Ectodermal cell (in vitro differentiated cells): ENCODE measurements around the gene RNF169.

Experiments
- H3K27ac ChIP-seq: 2 replicates; pipeline ENCODE4 v1.7.0; 2013; ENCODE audit warnings: mild to moderate bottlenecking, low read depth, low read length; ENCODE audit not compliant: insufficient read depth, poor library complexity, severe bottlenecking
- H3K27me3 ChIP-seq: 2 replicates; pipeline ENCODE4 v1.7.0; 2013; ENCODE audit warnings: mild to moderate bottlenecking, low read length; ENCODE audit not compliant: insufficient read depth, control insufficient read depth, poor library complexity, severe bottlenecking
- H3K36me3 ChIP-seq: one replicate; pipeline ENCODE4 v1.7.0; 2013; ENCODE audit warnings: low read length; ENCODE audit not compliant: control insufficient read depth, insufficient read depth
- H3K4me1 ChIP-seq: one replicate; pipeline ENCODE4 v1.7.0; 2013; ENCODE audit warnings: low read length; ENCODE audit not compliant: control insufficient read depth, insufficient read depth
- H3K4me3 ChIP-seq: 2 replicates; pipeline ENCODE4 v1.7.0; 2013; ENCODE audit warnings: low read depth, low read length, control low read depth; ENCODE audit not compliant: insufficient read depth
- H3K9me3 ChIP-seq: 2 replicates; pipeline ENCODE4 v1.7.0; 2013; ENCODE audit warnings: mild to moderate bottlenecking, low read length, moderate library complexity; ENCODE audit not compliant: control insufficient read depth
- WGBS, 2 experiments: methylation state at CpG; one replicate each; pipeline ENCODE4 v1.1.7; 2013; ENCODE audit warnings: missing lambda C conversion rate in 2 of 2; 5-methylcytosine and 5-hydroxymethylcytosine counted together

The RNF169 gene

DNA sequence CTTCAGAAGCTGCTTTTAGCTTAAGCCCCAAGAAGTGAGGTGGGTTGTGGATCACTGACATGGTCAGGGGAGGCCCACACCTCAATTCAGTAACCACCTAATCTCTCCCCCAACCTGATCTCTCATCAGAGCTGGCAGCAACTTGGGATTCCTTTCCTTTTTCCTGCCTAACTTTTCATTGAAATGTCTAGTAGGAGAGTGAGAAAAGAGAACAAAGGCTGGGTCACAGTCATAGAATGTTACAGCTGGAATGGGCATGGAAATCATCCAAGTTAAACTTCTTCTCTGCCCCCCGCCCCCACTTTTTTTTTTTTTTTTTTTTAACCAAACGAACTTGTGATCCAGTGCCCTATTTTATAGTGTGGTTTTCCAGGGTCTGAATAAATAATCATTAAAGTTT is 91.8 kb downstream of the RNF169 start:
- no peak overlapping the region for H3K4me3 ChIP-seq
- no peaks in the 10 kb centered on the region for H3K9me3 ChIP-seq
- H3K27me3 ChIP-seq: no peaks in the 10 kb centered on the region
- H3K36me3 ChIP-seq: peaks cover 22% of the 10 kb centered on the region
- no peak overlapping the region for H3K27ac ChIP-seq
- WGBS, 2 experiments: 95 to 100% methylated on average over 1 to 2 of the region's 2 CpGs
- no peaks in the 10 kb centered on the region for H3K4me1 ChIP-seq

DNA sequence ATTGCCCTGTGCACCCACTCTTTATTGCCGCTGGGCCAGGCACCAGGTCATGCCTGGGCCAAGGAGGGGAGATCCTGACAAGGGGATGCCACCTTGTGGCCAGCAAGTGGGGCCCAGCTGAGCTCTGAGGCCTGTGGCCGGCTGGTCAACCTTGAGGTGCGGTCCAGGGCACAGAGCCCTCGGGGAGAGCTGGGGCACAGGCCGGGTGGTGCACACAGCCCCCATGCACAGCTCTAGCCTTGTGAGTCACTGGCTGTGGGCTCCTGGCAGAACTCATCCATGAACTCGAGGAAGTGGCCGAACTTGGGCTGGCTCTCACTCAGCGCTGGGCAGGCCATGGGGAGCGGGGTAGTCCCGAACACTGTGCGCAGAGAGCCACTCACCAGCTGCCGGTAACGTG is 94.3 kb downstream of the RNF169 start:
- Histone ChIP-seq H3K4me3 (no peak overlapping the region), H3K27me3 (no peaks in the 10 kb centered on the region), H3K36me3 (peaks cover 17% of the 10 kb centered on the region), H3K4me1 (no peaks in the 10 kb centered on the region), H3K9me3 (no peaks in the 10 kb centered on the region), H3K27ac (no peak overlapping the region)
- 94 to 95% methylated on average over 13 of the region's 13 CpGs for WGBS, 2 experiments

DNA sequence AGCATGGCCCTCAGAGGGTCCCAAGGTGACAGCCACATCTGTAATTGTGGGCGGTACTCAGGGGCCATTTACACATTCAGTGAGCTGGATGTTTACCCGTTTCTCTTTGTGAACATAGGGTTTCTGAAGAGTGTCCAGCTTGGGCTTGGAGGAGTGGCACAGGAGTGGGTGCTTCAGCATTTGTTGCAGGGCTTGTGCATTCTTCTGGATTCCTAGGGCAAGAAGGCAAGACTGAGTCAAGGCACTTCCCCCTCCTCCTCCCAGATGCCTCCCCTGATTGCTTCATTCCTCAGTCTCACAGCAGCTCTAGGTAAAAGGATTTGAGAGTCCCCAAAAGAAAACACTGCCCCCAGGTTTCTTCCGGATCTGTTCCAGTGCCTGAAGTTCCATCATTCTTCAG is 95.4 kb downstream of the RNF169 start:
- WGBS, 2 experiments: 93 to 94% methylated on average over 3 of the region's 3 CpGs
- H3K36me3 ChIP-seq: peaks cover 17% of the 10 kb centered on the region
- H3K9me3 ChIP-seq: no peaks in the 10 kb centered on the region
- H3K27ac ChIP-seq: no peak overlapping the region
- H3K4me3 ChIP-seq: no peak overlapping the region
- H3K27me3 ChIP-seq: no peaks in the 10 kb centered on the region
- H3K4me1 ChIP-seq: no peaks in the 10 kb centered on the region

DNA sequence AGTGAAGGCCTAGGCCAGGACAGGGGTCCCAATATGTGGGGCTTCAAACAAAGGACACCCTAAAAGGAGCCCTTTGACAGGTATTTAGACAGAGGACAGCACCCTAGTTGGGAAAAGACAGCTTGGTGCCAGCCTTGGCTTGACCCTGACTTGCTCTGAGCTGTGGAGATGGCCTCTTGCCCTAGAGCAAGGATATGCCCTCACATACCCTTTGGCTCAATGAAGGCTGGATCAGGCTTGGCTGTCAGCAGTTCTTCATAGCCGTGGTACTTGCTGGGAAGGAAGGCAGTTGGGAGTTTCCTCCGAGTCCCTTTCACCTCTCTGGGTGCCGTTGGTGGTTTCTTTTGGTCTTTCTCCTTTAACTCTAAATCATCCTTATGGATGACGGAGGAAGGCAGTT is 96.2 kb downstream of the RNF169 start:
- Histone ChIP-seq H3K27me3 (no peaks in the 10 kb centered on the region), H3K27ac (no peak overlapping the region), H3K9me3 (no peaks in the 10 kb centered on the region), H3K4me3 (no peak overlapping the region), H3K36me3 (peaks cover 17% of the 10 kb centered on the region), H3K4me1 (peaks cover 1% of the 10 kb centered on the region)
- WGBS, 2 experiments: 93 to 96% methylated on average over 4 of the region's 4 CpGs

DNA sequence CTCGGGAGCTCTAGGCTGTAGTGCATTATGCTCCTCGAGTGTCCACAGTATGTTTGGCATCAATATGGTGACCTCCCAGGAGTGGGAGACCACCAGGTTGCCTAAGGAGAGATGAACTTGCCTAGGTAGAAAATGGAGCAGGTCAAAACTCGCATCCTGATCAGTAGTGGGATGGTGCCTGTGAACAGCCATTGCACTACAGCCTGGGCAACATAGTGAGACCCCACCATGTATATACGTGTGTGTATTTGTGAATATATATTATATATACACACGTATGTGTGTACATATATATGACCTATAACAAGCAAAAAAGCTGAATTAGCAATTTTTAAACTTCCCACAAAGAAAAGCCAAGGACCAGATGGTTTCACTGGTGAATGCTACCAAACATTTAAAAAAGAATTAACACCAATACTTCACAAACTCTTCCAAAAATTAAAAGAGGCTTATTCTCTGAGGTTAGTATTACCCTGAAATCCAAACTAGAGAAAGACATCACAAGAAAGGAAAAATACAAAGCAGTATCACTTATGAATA is 97.4 kb downstream of the RNF169 start:
- Histone ChIP-seq H3K4me3 (no peak overlapping the region), H3K27me3 (no peaks in the 10 kb centered on the region), H3K27ac (no peak overlapping the region), H3K9me3 (no peaks in the 10 kb centered on the region), H3K36me3 (peaks cover 17% of the 10 kb centered on the region), H3K4me1 (peaks cover 8% of the 10 kb centered on the region)
- 91 to 97% methylated on average over 3 to 4 of the region's 5 CpGs for WGBS, 2 experiments

DNA sequence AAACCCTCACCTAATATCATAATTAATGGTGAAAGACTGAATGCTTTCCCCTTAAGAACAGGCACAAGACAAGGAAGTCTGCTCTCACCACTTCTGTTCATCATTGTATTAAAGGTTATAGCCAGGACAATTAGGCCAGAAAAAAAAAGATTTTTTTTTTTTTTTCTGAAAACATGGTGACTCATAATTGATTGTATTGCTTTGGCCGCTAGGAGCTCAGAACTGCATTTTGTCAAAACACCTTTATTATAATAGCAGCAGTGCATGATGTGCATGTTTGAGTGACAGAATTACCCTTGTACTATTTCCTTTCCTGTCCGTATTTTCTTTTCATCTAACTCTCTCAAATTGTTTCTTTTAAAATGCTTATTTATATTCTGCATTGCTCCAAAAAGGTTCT is 98.1 kb downstream of the RNF169 start:
- Histone ChIP-seq H3K27ac (no peak overlapping the region), H3K36me3 (peaks cover 17% of the 10 kb centered on the region), H3K9me3 (no peaks in the 10 kb centered on the region), H3K27me3 (no peaks in the 10 kb centered on the region), H3K4me3 (no peak overlapping the region), H3K4me1 (peaks cover 8% of the 10 kb centered on the region)
- 100% methylated on average over 1 of the region's 2 CpGs; no CpG with 5 or more reads in 1 of the 2 experiments for WGBS, 2 experiments

DNA sequence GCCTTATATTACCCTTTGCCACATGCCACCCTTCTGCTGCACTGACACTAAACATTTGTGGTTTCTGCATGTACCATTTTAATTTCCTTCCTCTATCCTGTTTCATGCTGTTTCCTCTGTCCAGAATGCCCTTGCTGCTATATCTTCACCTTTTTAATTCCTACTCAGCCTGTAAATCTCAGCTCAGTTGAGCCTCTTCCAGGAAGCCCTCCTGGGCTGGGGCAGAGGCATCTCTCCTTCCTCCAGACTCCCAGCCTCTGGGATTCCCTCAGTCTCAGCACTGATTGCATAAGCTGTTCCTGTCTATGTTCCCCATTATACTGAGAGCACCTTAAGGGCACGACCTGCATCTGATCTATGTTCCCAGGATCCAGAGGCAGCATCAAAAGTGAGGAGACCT is 98.7 kb downstream of the RNF169 start:
- Histone ChIP-seq H3K36me3 (peaks cover 17% of the 10 kb centered on the region), H3K4me1 (peaks cover 8% of the 10 kb centered on the region), H3K9me3 (no peaks in the 10 kb centered on the region), H3K27me3 (no peaks in the 10 kb centered on the region), H3K4me3 (no peak overlapping the region), H3K27ac (no peak overlapping the region)
- 84 to 92% methylated on average over 1 of the region's 1 CpG for WGBS, 2 experiments

DNA sequence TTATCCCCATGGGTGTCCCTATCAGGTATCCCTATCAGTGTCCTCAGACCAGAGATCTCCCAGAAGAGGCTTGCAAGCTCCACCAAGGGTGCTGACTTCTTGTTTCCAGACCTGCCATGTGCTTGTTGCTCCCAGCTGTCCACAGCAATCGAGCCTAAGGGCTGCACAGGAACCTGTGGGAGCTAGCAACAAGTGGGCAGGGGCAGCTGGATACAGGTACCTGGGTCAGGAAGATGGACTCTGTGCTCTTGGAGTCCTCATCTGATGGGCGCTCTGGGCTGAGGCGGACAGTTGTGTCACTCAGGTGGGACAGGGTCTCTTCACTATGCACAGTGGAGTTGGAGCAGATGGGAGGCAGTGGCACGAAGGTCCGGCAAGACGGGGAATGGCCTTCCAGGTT is 99.2 kb downstream of the RNF169 start:
- no peak overlapping the region for H3K27ac ChIP-seq
- H3K4me1 ChIP-seq: peaks cover 8% of the 10 kb centered on the region
- H3K9me3 ChIP-seq: no peaks in the 10 kb centered on the region
- H3K36me3 ChIP-seq: peaks cover 17% of the 10 kb centered on the region
- no peaks in the 10 kb centered on the region for H3K27me3 ChIP-seq
- 96 to 97% methylated on average over 6 of the region's 6 CpGs for WGBS, 2 experiments
- no peak overlapping the region for H3K4me3 ChIP-seq

DNA sequence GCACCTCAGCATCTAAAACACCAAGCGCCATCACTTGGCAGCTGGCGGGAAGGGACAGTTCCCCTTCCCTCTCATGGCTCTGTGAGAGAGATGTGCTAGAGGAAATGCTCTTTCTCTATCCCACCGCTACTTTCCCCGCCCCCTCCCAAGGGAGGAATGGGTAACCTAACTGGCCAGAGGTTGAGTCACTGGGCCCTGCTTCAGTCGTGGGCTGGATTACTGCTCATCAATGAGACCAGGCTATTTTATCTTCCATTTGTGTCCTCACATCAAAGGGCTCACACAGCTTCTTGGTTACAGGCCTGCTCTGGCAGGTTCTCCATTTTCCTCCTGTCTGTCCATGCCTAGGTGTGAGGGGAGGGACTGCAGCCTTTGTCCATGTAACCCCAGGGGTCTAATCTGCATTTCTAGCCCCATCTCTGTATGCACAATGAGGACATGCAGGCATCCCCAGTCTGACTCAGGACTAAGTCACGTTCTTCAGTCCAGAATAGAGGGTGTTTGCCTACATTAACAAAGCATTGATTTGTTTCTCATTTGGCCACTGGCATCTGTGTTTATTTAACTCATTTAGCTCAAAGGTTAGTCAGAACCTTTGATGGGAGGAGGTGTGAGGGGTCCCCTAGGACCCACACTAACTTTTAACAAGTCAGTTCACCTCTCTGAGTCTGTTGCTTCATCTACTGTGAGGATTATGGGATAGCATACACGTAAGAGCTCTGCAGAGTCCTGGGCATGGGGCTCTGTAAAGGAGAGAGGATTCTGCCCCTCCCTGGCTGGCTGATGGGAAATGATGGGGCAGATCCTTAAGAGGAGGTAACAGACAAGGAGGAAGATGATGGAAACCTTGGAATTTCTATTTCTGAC is 101.1 kb downstream of the RNF169 start:
- peaks cover 8% of the 10 kb centered on the region for H3K4me1 ChIP-seq
- H3K27me3 ChIP-seq: no peaks in the 10 kb centered on the region
- no peak overlapping the region for H3K4me3 ChIP-seq
- WGBS, 2 experiments: 23 to 30% methylated on average over 7 of the region's 7 CpGs
- H3K27ac ChIP-seq: peak overlapping the region; percentile 33
- H3K36me3 ChIP-seq: peaks cover 13% of the 10 kb centered on the region
- no peaks in the 10 kb centered on the region for H3K9me3 ChIP-seq

DNA sequence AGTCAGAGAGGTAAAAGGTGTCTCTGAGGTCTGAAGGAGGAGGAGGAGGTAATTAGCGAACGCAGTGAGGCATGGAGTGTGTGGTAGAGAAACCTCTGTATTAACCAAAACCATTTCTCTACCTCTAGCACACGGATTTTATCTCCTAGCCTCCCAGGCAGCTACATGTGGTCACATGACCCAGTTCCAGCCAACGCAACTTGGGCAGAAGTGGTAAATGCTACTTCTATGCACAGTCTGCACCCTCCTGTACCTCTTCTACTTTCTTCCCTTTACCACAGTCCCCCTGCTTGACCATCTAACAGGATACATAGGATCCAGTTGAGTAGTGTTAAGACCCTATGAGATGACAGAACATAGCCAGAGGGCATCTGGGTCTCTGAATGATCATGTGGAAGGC is 104.6 kb downstream of the RNF169 start:
- Histone ChIP-seq H3K36me3 (no peaks in the 10 kb centered on the region), H3K27me3 (no peaks in the 10 kb centered on the region), H3K9me3 (no peaks in the 10 kb centered on the region), H3K4me1 (peaks cover 8% of the 10 kb centered on the region), H3K27ac (no peak overlapping the region), H3K4me3 (no peak overlapping the region)
- WGBS, 2 experiments: 88 to 90% methylated on average over 4 of the region's 4 CpGs
